ENCODE data around the gene DSG3. TPM values are rescaled to one million over a fixed set of nuclear protein-coding genes. Genes with fewer than 3 reads are reported as not detected.

The DSG3 gene
- total RNA-seq, 1 donor from 2014 or later: 0.67 TPM

DNA sequence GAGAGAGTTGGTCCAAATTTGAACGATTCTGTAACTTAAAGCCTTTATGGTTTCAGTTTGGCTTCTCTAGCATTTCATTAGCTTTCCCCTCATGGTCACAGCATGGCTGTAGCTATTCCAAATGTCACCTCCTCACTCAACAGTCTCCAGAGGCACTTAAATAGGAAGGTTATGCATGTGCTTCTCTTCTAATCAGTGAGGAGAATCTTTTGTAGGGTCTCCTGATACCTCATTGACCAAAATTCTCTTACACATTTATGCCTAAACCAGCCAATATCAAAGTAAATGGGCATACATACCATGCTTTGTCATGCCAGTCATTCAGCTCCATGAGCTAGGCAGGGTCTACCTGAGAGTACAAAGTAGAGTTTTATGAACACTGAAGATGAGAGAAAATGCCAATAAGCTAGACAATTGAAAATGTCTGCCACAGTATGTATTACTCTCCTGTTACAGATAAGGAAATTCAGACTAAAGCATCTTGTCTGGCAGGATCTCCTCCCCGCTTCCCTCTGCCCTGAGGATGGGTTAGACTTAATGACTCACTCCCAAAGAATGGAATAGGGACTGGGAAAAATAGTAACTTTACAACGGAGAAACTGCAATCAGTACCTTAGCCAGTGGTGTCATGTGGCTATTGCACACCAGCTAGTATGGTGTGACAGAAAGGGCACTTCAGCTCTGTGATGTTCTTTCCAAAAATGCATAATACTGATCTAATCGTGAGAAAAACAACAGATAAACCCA lies 65.8 kb downstream of the DSG3 start:
- Histone ChIP-seq H3K4me3 (ENCODE audit: low read depth, low read length) (no peak overlapping the region), H3K27me3 (ENCODE audit: control insufficient read depth, insufficient read depth, low read length) (no peaks in the 10 kb centered on the region), H3K36me3 (ENCODE audit: control insufficient read depth, insufficient read depth, low read length) (no peaks in the 10 kb centered on the region)
- TF ChIP-seq, protein P1, sequence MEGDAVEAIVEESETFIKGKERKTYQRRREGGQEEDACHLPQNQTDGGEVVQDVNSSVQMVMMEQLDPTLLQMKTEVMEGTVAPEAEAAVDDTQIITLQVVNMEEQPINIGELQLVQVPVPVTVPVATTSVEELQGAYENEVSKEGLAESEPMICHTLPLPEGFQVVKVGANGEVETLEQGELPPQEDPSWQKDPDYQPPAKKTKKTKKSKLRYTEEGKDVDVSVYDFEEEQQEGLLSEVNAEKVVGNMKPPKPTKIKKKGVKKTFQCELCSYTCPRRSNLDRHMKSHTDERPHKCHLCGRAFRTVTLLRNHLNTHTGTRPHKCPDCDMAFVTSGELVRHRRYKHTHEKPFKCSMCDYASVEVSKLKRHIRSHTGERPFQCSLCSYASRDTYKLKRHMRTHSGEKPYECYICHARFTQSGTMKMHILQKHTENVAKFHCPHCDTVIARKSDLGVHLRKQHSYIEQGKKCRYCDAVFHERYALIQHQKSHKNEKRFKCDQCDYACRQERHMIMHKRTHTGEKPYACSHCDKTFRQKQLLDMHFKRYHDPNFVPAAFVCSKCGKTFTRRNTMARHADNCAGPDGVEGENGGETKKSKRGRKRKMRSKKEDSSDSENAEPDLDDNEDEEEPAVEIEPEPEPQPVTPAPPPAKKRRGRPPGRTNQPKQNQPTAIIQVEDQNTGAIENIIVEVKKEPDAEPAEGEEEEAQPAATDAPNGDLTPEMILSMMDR (IDR thresholded peaks at IDR 0.05; ENCODE audit: insufficient read depth, low read length, poor library complexity, severe bottlenecking): no peak
- DNase-seq (ENCODE audit: low read depth): peak; percentile 73

DNA sequence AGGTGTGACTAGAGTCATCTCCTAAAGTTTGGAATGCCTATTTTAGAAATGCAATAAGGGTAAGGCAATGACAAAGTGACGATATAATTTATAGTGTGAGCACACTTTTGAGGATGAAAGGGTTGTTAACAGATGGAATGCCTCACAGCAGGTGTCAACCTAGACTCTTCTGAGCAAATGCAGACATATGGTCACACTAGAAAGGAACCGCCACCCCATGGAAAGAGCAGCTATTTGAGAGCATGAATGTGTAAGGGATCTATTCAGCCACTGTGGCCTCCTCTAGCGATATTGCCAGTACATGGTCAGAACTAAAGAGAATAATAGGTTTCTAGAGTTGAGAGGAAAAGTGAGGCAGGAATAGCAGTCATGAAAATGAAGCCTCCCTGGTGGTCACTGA lies 68.9 kb downstream of the DSG3 start:
- no peaks in the 10 kb centered on the region for H3K27me3 ChIP-seq (ENCODE audit: control insufficient read depth, insufficient read depth, low read length)
- no peak for DNase-seq (ENCODE audit: low read depth)
- TF ChIP-seq, protein P1 (IDR thresholded peaks at IDR 0.05; ENCODE audit: insufficient read depth, low read length, poor library complexity, severe bottlenecking): no peak
- no peak overlapping the region for H3K4me3 ChIP-seq (ENCODE audit: low read depth, low read length)
- H3K36me3 ChIP-seq (ENCODE audit: control insufficient read depth, insufficient read depth, low read length): no peaks in the 10 kb centered on the region

DNA sequence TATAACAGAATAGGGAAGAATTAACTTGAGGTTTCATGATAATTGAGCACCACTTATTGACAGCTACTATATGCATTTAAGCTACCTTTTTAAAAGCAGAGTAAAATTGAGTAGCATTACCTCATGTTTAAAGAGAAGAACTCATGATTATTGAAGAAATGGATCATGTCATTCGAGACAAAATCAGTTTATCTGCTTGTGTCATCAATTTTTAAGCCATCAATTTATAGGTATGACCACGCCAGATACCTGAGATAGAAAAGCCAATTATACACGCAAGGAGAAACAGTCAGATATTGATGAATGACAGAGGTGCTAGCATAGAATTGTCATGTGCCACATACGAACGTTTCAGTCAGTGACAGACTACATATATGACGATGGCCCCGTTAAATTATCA lies 78.8 kb downstream of the DSG3 start:
- TF ChIP-seq, protein P1 (IDR thresholded peaks at IDR 0.05; ENCODE audit: insufficient read depth, low read length, poor library complexity, severe bottlenecking): no peak
- no peak overlapping the region for H3K4me3 ChIP-seq (ENCODE audit: low read depth, low read length)
- DNase-seq (ENCODE audit: low read depth): no peak
- H3K36me3 ChIP-seq (ENCODE audit: control insufficient read depth, insufficient read depth, low read length): no peaks in the 10 kb centered on the region
- no peaks in the 10 kb centered on the region for H3K27me3 ChIP-seq (ENCODE audit: control insufficient read depth, insufficient read depth, low read length)

Other genes starting within 250 kb of the DSG3 start
- 0.17 TPM in 1 of 2 replicates, not detected in the other for gene DSG1, start 129.6 kb upstream of the DSG3 start, total RNA-seq
- not detected in 2 replicates for gene DSG4, start 71.0 kb upstream of the DSG3 start, total RNA-seq
- gene DSG2, start 50.4 kb downstream of the DSG3 start, total RNA-seq: 154 and 155 TPM in 2 replicates
- gene TTR, start 144.1 kb downstream of the DSG3 start, total RNA-seq: not detected in 2 replicates
- 8.8 and 28.7 TPM in 2 replicates for gene B4GALT6, start 236.8 kb downstream of the DSG3 start, total RNA-seq